Transverse colon (tissue), 4 donors: ENCODE measurements around the gene OR8A1.

Source experiments
- EP300 ChIP-seq: sonication (generic); formaldehyde crosslinking; IDR thresholded peaks from one replicate; pipeline ENCODE4 v1.6.1; 2017; ENCODE audit warnings: antibody characterized with exemption, low read depth
- POLR2A ChIP-seq: fragments of 450-650 bp; IDR thresholded peaks from one replicate; pipeline ENCODE4 v1.6.1; 2016; ENCODE audit warnings: antibody characterized with exemption, mild to moderate bottlenecking, moderate library complexity
- POLR2AphosphoS5 ChIP-seq, 3 donors: sonication (generic); formaldehyde crosslinking; IDR thresholded peaks; one replicate each; pipeline ENCODE4 v1.6.1; 2016; ENCODE audit warnings: antibody characterized with exemption in 3 of 3
- TF ChIP-seq, protein P1 (sequence below), 5 experiments: fragments of 200-600 bp in 3 of 5; fragments of 450-650 bp in 2 of 5; sonication (generic) in 3 of 5; IDR thresholded peaks; 1 replicate in 2 of 5; 2 replicates in 3 of 5; pipeline ENCODE4 v1.5.1; 2016 to 2017; ENCODE audit warnings: antibody characterized with exemption in 5 of 5, inconsistent platforms in 3 of 5, mild to moderate bottlenecking in 2 of 5, moderate library complexity in 1 of 5

DNA sequence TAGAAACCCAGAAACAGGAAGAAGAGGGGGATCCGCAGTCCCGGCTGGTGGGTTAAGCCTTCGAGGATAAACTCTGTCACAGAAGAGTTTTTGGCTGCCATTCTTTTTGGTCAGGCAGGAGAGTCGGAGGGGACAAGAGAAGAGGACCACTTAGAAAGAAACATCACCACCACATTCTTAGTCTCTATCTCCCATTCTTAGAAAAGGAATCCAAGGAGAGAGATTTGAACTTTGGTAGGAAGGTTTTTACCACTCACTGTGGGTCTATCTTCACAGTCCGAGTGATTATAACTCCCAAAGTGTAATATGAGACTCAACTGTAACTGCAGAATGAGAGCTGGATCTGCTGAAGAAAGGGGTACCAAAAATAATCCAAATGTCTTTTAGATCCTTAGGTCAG, 26.2 kb upstream of the OR8A1 start, which contains the start of gene OR8B12:
- TF ChIP-seq, protein P1, sequence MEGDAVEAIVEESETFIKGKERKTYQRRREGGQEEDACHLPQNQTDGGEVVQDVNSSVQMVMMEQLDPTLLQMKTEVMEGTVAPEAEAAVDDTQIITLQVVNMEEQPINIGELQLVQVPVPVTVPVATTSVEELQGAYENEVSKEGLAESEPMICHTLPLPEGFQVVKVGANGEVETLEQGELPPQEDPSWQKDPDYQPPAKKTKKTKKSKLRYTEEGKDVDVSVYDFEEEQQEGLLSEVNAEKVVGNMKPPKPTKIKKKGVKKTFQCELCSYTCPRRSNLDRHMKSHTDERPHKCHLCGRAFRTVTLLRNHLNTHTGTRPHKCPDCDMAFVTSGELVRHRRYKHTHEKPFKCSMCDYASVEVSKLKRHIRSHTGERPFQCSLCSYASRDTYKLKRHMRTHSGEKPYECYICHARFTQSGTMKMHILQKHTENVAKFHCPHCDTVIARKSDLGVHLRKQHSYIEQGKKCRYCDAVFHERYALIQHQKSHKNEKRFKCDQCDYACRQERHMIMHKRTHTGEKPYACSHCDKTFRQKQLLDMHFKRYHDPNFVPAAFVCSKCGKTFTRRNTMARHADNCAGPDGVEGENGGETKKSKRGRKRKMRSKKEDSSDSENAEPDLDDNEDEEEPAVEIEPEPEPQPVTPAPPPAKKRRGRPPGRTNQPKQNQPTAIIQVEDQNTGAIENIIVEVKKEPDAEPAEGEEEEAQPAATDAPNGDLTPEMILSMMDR (IDR thresholded peaks at IDR 0.05) = no peak
- no peak for TF ChIP-seq POLR2A
- TF ChIP-seq POLR2AphosphoS5 (IDR thresholded peaks at IDR 0.05) = no peak
- TF ChIP-seq EP300 = no peak
